ENCODE data around the gene STAT6.

The STAT6 gene

GRCh38 chr12:57093415-57094207 is 17.6 kb downstream of the STAT6 start:
- DNase-seq (ENCODE audit: low read depth): no peak
- peak overlapping the region; percentile 27 for H3K4me3 ChIP-seq (ENCODE audit: low read depth, low read length)
- TF ChIP-seq CTCF (IDR thresholded peaks at IDR 0.05; ENCODE audit: low read depth, low read length, missing control alignments): peak; percentile 78

- 0 out of 2 replicates have a peak overlapping the region, but pooled peaks have one; percentile 27 for H3K4me3 ChIP-seq (ENCODE audit: low read depth, low read length)
- DNase-seq (ENCODE audit: low read depth): no peak
- no peak for TF ChIP-seq CTCF (IDR thresholded peaks at IDR 0.05; ENCODE audit: low read depth, low read length, missing control alignments)
Measured at GRCh38 chr12:57092876-57093414, 18.2 kb downstream of the STAT6 start.

DNA sequence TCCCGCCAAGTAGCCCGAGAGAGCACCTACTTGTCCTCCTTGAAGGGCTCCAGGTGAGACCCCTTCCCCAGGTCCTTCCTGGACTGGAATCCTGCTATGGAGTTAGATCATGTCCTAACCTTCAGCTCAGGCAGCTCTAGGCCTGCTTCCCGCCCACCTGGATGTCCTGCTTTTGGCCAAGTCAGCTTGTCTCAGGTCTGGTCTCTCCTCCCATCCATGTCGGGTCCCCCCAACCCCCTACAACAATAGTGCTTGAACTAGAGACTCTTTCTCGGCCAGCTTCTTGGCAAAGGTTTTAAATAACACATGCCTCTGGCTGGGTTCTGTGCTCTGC is 18.7 kb downstream of the STAT6 start:
- TF ChIP-seq CTCF (IDR thresholded peaks at IDR 0.05; ENCODE audit: low read depth, low read length, missing control alignments): no peak
- DNase-seq (ENCODE audit: low read depth): no peak
- no peak overlapping the region for H3K4me3 ChIP-seq (ENCODE audit: low read depth, low read length)

- no peak overlapping the region for H3K4me3 ChIP-seq (ENCODE audit: low read depth, low read length)
- no peak for TF ChIP-seq CTCF (IDR thresholded peaks at IDR 0.05; ENCODE audit: low read depth, low read length, missing control alignments)
- DNase-seq (ENCODE audit: low read depth): no peak
Measured at GRCh38 chr12:57091638-57092528, 19.3 kb downstream of the STAT6 start.

GRCh38 chr12:57090924-57091637 is 20.1 kb downstream of the STAT6 start:
- H3K4me3 ChIP-seq (ENCODE audit: low read depth, low read length): peak overlapping the region; percentile 29

More at GRCh38 chr12:57090924-57091637, 20.1 kb downstream of the STAT6 start:
- TF ChIP-seq CTCF (IDR thresholded peaks at IDR 0.05; ENCODE audit: low read depth, low read length, missing control alignments): no peak
- no peak for DNase-seq (ENCODE audit: low read depth)
